Activated CD8-positive, alpha-beta memory T cell treated with anti-CD3 and anti-CD28 coated beads, Interleukin-2, amount 10 ng/mL, durations not matched to agents 7 days and 5 days (primary cell): ENCODE data around the gene LY6G5C. TPM values are rescaled to one million over a fixed set of nuclear protein-coding genes. Genes with fewer than 3 reads are reported as not detected.
A peak's percentile ranks its signal among the peaks of the same experiment; 100 is the strongest.

ENCODE experiments used
- ATAC-seq: fragments of 150-1000 bp; cut with Tn5 transposase; one replicate; pipeline ENCODE4 v1.10.0; 2021; ENCODE audit warnings: moderate library complexity
- CTCF ChIA-PET: fragments of 350-600 bp; sonication (Branson Sonifier 250); formaldehyde crosslinking; loops from one replicate; lab custom pipeline; 2021; ENCODE audit warnings: antibody characterized with exemption; lab: Charles Lee
- DNase-seq: peaks from one replicate; pipeline ENCODE4 v3.0.0-alpha.2; 2020
- H3K27ac Mint-ChIP-seq: one replicate; pipeline ENCODE4 v1.8.0; 2021; ENCODE audit warnings: mild to moderate bottlenecking, mixed read lengths
- H3K27me3 Mint-ChIP-seq: one replicate; pipeline ENCODE4 v1.8.0; 2021; ENCODE audit warnings: mixed read lengths
- H3K36me3 Mint-ChIP-seq: one replicate; pipeline ENCODE4 v1.8.0; 2021; ENCODE audit warnings: mild to moderate bottlenecking, mixed read lengths
- H3K4me1 Mint-ChIP-seq: one replicate; pipeline ENCODE4 v1.8.0; 2021; ENCODE audit warnings: mixed read lengths
- H3K4me3 Mint-ChIP-seq: one replicate; pipeline ENCODE4 v1.8.0; 2021; ENCODE audit warnings: mild to moderate bottlenecking, moderate library complexity, mixed read lengths
- H3K9me3 Mint-ChIP-seq: one replicate; pipeline ENCODE4 v1.8.0; 2022; ENCODE audit warnings: low read depth, mixed read lengths
- total RNA-seq, 2 experiments: library from RNA; stranded (reverse); gene quantifications; one replicate each; pipeline ENCODE4 v1.2.3, GENCODE V29; 2021

The LY6G5C gene
- total RNA-seq, 2 experiments from 2014 or later = 2.6 to 3.8 TPM

DNA sequence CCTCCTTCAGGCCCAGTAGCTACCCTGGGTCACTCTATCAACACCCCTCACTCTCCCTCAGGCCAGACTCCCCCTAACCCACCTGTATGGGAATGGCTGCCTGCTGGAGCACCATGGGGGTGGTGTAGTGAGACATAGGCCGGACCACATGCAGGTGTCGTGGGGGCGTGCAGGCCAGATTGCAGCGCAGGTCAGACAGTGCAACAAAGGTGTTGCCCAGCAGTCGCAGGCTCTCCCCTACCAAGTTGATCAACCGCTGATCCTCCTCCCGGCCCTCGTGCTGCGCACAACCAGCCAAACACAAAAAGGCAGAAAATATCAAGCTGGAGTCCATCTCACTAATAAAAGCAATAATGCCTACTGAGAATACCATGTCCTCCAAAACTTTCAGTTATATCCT lies 35.5 kb downstream of the LY6G5C start:
- no peaks in the 10 kb centered on the region for H3K9me3 Mint-ChIP-seq
- no peaks in the 10 kb centered on the region for H3K27me3 Mint-ChIP-seq
- H3K4me1 Mint-ChIP-seq = peaks cover 16% of the 10 kb centered on the region
- ATAC-seq (no peak), DNase-seq (no peak)
- H3K27ac Mint-ChIP-seq = peak overlapping the region; percentile 3
- H3K36me3 Mint-ChIP-seq = peaks cover 35% of the 10 kb centered on the region
- no peak overlapping the region for H3K4me3 Mint-ChIP-seq
- CTCF ChIA-PET = no interaction called here

DNA sequence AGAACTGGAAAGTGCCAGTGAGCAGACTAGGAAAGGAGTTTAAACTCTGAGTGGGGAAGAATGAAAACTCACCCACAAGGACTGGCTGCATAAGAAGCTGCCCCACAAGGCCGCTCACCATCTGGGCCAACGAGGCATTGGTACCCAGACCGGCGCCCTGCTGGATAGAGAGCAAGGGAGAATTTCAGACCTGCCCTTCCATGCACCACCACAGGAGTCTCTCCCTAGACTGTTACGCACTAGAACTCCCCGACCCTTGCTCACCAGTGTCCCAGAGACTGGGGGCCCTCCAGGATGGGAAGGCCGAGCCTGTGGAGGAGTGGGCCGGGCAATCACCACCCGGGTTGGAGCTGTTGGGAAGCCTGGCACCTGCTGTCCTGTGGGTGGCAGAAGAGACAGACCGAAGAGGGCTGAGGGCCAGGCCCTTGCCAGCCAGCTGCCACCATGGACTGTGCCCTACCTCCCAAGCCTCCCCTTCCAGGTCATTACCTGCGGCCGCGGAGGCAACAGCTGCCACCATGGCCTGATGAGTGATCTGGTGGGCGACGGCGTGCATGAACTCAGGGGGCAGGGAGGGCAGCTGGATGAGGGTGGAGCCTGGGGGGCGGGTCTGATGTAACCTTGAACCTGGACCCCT lies 36.9 kb downstream of the LY6G5C start:
- no peak overlapping the region for H3K27ac Mint-ChIP-seq
- H3K4me3 Mint-ChIP-seq = no peak overlapping the region
- H3K4me1 Mint-ChIP-seq = peaks cover 10% of the 10 kb centered on the region
- no peak for DNase-seq
- CTCF ChIA-PET = interaction anchor here (2.0 kb wide), 1 partner anchor 10 kb away, joined by 4 read pairs; no protein-coding TSS in a partner anchor
- H3K27me3 Mint-ChIP-seq = no peaks in the 10 kb centered on the region
- H3K9me3 Mint-ChIP-seq = no peaks in the 10 kb centered on the region
- H3K36me3 Mint-ChIP-seq = peaks cover 35% of the 10 kb centered on the region
- no peak for ATAC-seq

DNA sequence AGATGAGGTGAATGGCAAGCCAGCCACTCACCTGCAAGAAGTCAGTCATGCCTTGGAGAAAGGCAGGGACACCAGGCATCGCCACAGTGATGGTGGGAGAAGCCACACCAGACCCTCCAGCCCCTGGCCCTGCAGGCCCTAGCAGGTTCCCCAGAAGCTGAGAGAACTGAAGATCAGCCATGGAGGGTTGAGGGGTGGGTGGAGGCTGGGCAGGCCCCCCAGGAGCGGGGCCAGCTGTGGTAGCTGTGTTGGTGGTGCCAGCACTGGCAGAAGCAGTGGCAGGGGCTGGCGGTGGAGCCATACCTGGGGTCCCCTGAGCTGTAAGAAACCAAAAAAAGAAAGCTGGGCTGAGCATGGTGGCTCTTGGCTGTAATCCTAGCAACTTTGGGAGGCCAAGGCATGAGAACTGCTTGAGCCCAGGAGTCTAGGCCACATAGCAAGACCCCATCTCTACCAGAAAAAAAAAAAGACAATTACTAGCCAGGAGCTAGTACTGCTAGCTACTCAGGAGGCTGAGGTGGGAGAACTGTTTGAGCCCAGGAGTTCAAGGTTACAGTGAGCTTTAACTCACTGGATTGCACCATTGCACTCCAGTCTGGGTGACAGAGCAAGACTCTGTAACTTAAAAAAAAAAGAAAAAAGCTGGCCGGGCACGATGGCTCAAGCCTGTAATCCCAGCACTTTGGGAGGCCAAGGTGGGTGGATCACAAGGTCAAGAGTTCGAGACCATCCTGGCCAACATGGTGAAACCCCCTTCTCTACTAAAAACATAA lies 37.9 kb downstream of the LY6G5C start:
- Mint-ChIP-seq H3K4me1 (peaks cover 6% of the 10 kb centered on the region), H3K27me3 (no peaks in the 10 kb centered on the region), H3K27ac (no peak overlapping the region), H3K9me3 (no peaks in the 10 kb centered on the region), H3K36me3 (peaks cover 35% of the 10 kb centered on the region), H3K4me3 (no peak overlapping the region)
- CTCF ChIA-PET = interaction anchor here (2.0 kb wide), 1 partner anchor 11 kb away, joined by 4 read pairs; no protein-coding TSS in a partner anchor
- DNase-seq (no peak), ATAC-seq (no peak)

DNA sequence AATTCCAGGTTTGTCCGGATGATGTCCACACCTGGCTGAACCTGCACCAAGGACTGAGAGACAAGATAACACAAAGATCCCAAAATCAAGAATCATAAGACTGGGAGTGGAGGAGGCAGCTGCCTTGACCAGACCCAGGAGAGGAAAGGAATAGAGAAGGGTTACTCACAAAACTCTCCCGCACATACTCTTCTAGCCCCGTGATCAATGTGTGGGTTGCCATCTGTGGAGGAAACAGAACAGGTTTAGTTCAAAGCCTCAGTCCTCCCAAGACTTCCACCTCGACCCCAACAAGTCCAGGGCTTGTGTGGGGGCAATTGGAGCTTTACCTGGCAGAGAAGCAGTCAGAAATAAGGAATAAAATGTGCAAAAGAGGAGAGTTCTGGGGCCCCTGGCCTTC lies 39.5 kb downstream of the LY6G5C start:
- Mint-ChIP-seq H3K36me3 (peaks cover 40% of the 10 kb centered on the region), H3K9me3 (no peaks in the 10 kb centered on the region), H3K4me3 (no peak overlapping the region), H3K27me3 (no peaks in the 10 kb centered on the region), H3K4me1 (peaks cover 6% of the 10 kb centered on the region), H3K27ac (no peak overlapping the region)
- ATAC-seq = no peak
- DNase-seq = no peak
- CTCF ChIA-PET = no interaction called here

DNA sequence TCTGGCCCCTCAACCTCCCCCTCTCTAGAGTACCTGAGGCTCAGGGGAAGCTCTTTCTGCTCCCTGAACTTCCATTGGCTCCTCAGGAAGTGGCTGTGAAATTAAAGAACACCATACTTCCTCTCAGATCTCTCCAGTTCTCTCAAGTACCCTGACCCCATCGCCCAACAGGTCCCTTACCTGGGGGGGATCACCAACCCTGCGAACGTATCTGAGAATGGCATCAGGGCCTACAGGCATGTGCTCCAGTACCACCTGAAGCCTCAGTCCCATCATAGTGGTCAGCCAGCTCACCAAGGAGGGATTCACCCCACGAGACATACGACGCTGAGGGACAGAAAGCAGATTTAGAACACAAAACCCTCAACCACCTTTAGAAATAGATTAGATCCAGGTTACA lies 40.3 kb downstream of the LY6G5C start:
- CTCF ChIA-PET = no interaction called here
- Mint-ChIP-seq H3K27ac (no peak overlapping the region), H3K4me3 (no peak overlapping the region), H3K4me1 (peaks cover 6% of the 10 kb centered on the region), H3K36me3 (peaks cover 42% of the 10 kb centered on the region), H3K9me3 (no peaks in the 10 kb centered on the region), H3K27me3 (no peaks in the 10 kb centered on the region)
- DNase-seq (no peak), ATAC-seq (no peak)

DNA sequence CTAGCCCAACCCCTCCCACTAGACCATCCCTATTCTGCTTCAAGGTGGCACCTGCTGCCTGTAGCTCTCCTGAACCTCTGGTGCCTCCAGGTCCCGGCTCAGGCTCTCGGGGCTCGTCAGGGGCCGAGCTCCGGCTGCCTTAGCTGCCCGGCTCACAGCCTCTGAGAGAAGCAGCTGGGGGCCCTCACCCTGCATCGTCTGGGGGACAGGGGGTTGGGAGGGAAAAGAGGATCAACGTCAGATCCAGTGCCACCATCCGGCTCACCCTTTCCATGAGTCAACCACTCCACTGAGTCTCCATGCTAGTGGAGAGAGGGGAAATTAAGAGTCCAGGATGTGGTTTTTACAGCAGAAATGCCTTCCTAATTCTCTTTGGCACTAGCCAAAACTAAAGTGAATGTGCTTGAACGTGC lies 41.4 kb downstream of the LY6G5C start:
- Mint-ChIP-seq H3K4me3 (no peak overlapping the region), H3K4me1 (peaks cover 2% of the 10 kb centered on the region), H3K36me3 (peaks cover 39% of the 10 kb centered on the region), H3K27ac (peak overlapping the region; percentile 34), H3K9me3 (no peaks in the 10 kb centered on the region), H3K27me3 (no peaks in the 10 kb centered on the region)
- CTCF ChIA-PET = interaction anchor here (1.4 kb wide), 1 partner anchor 12 kb away, joined by 5 read pairs; no protein-coding TSS in a partner anchor
- ATAC-seq = no peak
- DNase-seq = no peak

DNA sequence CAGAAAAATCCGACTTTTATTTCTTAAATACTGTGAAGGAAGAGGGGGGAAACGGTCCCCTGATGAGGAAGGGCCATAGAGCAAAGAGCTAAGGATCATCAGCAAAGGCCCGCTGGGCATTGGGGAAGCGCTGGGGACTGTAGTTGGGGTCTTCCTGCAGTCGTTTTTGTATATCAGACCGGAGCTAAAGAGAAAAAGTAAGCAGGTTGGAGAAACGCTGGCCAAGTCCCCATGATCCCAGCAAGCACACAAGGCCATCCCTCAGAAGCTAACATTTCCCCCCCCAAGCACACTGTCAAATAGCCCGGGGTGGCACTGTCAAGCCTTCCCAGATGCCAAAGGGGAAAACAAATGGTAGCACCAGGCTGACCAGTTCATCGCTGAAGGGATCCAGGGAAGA lies 41.8 kb downstream of the LY6G5C start:
- Mint-ChIP-seq H3K4me3 (no peak overlapping the region), H3K27ac (no peak overlapping the region), H3K27me3 (no peaks in the 10 kb centered on the region), H3K36me3 (peaks cover 41% of the 10 kb centered on the region), H3K4me1 (peaks cover 2% of the 10 kb centered on the region), H3K9me3 (no peaks in the 10 kb centered on the region)
- CTCF ChIA-PET = interaction anchor here (1.1 to 1.4 kb wide), 2 partner anchors 12 to 41 kb away, joined by 4 to 5 read pairs; no protein-coding TSS in a partner anchor
- no peak for ATAC-seq
- DNase-seq = no peak

DNA sequence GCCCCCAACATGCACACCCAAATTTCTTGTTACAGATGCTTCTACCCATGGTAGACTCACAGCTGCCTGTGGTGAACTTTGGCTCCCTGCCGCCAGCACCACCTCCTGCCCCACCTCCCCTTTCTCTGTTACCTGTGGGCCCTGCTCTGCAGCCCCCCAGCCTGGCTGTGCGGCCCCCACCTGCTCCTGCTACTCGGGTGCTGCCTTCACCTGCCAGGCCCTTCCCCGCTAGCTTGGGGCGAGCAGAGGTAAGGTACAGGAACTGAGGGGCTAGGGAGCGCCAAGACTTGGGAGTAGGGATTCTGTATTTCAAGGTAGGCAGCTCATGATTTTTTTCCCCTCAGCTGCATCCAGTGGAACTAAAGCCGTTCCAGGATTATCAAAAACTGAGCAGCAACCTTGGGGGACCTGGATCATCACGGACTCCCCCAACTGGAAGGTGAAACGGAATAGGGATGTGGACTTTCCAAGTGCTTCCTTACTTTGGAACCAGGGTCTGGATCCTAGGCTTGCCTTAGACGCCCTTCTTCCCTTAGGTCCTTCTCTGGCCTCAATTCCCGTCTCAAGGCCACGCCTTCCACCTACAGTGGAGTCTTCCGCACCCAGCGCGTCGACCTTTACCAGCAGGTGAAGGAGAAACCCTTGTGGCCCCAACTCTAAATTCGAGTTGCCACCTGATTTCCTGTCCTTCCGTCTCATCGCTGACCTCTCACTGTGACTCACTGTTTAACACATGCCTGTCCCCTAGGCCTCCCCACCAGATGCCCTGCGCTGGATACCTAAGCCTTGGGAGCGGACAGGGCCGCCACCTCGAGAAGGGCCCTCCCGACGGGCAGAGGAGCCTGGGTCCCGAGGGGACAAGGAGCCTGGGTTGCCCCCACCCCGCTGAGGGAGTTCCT lies 43.9 kb downstream of the LY6G5C start:
- H3K27me3 Mint-ChIP-seq = no peaks in the 10 kb centered on the region
- CTCF ChIA-PET = interaction anchor here (1.3 kb wide), 1 partner anchor 10 kb away, joined by 3 read pairs; no protein-coding TSS in a partner anchor
- peaks cover 49% of the 10 kb centered on the region for H3K36me3 Mint-ChIP-seq
- H3K4me1 Mint-ChIP-seq = peaks cover 6% of the 10 kb centered on the region
- no peaks in the 10 kb centered on the region for H3K9me3 Mint-ChIP-seq
- ATAC-seq = no peak
- no peak overlapping the region for H3K27ac Mint-ChIP-seq
- no peak overlapping the region for H3K4me3 Mint-ChIP-seq
- DNase-seq = no peak

DNA sequence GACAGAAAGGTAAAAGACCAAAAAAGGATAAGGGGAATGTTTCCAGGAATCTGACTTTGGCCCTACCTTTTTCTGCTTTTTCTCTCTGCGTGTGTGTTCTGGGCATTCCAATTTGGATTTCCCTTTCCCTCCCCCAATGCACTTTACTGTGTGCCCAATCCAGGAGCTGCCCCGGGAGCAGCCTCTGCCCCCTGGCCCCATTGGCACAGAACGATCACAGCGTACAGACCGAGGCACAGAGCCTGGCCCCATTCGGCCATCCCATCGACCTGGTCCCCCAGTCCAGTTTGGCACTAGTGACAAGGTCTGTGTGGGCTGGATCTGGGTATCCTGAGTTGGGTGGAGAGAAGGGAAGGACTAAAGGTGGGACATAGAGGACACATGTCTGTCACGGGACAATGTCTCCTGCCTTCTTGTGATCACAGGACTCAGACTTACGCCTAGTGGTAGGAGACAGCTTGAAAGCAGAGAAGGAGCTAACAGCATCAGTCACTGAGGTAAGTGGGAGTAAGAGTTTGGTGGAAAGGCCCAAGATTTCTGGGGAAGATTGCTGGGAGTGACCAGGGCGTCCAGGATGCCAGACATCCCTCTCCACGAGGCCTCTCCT lies 45.8 kb downstream of the LY6G5C start:
- DNase-seq = no peak
- Mint-ChIP-seq H3K4me1 (peaks cover 6% of the 10 kb centered on the region), H3K27me3 (no peaks in the 10 kb centered on the region), H3K36me3 (peaks cover 61% of the 10 kb centered on the region), H3K27ac (peak overlapping the region; percentile 39), H3K4me3 (no peak overlapping the region), H3K9me3 (no peaks in the 10 kb centered on the region)
- CTCF ChIA-PET = interaction anchor here (1.0 to 1.7 kb wide), 3 partner anchors 15 to 36 kb away, joined by 3 read pairs; no protein-coding TSS in a partner anchor
- no peak for ATAC-seq

DNA sequence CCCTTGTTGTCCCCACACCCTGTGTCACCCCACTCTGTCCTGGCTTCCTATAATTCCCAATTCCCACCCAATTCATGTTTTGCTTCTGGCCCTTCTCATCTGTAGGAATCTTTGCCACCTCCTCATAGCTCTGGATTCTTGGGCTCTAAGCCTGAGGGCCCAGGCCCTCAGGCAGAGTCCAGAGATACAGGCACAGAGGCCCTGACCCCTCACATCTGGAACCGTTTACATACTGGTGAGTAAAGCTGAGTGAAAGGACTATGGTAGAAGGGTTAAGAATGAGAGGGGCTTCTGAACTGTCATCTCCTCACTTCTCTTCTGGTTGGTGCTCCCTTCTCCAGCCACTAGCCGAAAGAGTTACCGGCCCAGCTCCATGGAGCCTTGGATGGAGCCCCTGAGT lies 46.7 kb downstream of the LY6G5C start:
- DNase-seq (no peak), ATAC-seq (no peak)
- Mint-ChIP-seq H3K27me3 (no peaks in the 10 kb centered on the region), H3K4me1 (peaks cover 5% of the 10 kb centered on the region), H3K36me3 (peaks cover 63% of the 10 kb centered on the region), H3K9me3 (no peaks in the 10 kb centered on the region), H3K27ac (peak overlapping the region; percentile 13), H3K4me3 (no peak overlapping the region)
- CTCF ChIA-PET = interaction anchor here (0.6 to 1.7 kb wide), 2 partner anchors 13 to 17 kb away, joined by 3 read pairs; no protein-coding TSS in a partner anchor

DNA sequence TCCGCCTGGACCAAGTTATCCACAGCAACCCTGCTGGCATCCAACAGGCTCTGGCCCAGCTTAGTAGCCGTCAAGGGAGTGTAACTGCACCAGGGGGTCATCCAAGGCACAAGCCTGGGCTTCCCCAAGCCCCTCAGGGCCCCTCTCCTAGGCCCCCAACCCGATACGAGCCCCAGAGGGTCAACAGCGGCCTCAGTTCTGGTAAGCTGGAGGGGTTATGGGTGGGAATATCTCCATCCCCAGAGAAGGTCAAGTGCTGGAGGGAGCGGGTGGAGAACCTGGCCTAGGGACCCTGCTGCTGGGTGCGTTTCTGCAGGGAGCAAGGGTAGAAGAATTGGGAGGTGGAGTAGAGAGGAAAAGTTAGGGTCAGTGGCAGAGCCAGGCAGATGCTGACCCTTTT lies 47.4 kb downstream of the LY6G5C start:
- Mint-ChIP-seq H3K27ac (no peak overlapping the region), H3K4me3 (no peak overlapping the region), H3K9me3 (no peaks in the 10 kb centered on the region), H3K4me1 (peaks cover 5% of the 10 kb centered on the region), H3K36me3 (peaks cover 63% of the 10 kb centered on the region), H3K27me3 (no peaks in the 10 kb centered on the region)
- ATAC-seq = no peak
- no peak for DNase-seq
- CTCF ChIA-PET = no interaction called here

DNA sequence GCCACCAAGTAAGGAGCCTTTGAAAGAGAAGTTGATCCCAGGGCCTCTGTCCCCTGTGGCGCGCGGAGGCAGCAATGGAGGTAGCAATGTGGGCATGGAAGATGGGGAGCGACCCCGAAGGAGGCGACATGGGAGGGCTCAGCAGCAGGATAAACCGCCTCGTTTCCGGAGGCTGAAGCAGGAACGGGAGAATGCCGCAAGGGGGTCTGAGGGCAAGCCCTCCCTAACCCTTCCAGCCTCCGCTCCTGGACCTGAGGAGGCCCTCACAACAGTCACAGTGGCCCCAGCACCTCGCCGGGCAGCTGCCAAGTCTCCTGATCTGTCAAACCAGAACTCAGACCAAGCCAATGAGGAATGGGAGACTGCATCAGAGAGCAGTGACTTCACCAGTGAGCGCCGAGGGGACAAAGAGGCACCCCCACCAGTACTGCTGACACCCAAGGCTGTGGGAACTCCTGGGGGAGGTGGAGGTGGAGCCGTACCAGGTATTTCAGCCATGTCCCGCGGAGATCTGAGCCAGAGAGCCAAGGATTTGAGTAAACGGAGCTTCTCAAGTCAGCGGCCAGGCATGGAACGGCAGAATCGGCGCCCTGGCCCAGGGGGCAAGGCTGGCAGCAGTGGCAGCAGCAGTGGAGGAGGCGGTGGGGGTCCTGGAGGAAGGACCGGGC lies 48.5 kb downstream of the LY6G5C start:
- Mint-ChIP-seq H3K4me1 (peaks cover 5% of the 10 kb centered on the region), H3K9me3 (no peaks in the 10 kb centered on the region), H3K36me3 (peaks cover 69% of the 10 kb centered on the region), H3K27me3 (no peaks in the 10 kb centered on the region), H3K4me3 (no peak overlapping the region), H3K27ac (no peak overlapping the region)
- DNase-seq = no peak
- ATAC-seq = no peak
- CTCF ChIA-PET = no interaction called here
